ENCODE results near the gene SPOCK2.

Gene SPOCK2

GRCh38 chr10:72011468-72011867 lies 76.9 kb downstream of the SPOCK2 start:
- TF ChIP-seq POLR2A (IDR thresholded peaks at IDR 0.05; ENCODE audit: low read depth, low read length) (no peak), SPI1 (IDR thresholded peaks at IDR 0.05; ENCODE audit: low read depth, low read length) (no peak), PAX5 (IDR thresholded peaks at IDR 0.05; ENCODE audit: insufficient read depth, low read length, severe bottlenecking) (no peak), POU2F2 (IDR thresholded peaks at IDR 0.05; ENCODE audit: low read depth, low read length) (no peak), POLR2AphosphoS5 (IDR thresholded peaks at IDR 0.05; ENCODE audit: low read depth, low read length) (no peak), TAF1 (IDR thresholded peaks at IDR 0.05; ENCODE audit: low read depth, low read length) (no peak)
- no peak for DNase-seq (ENCODE audit: insufficient read length, low spot score)
- no peak for FAIRE-seq

- TF ChIP-seq SPI1 (IDR thresholded peaks at IDR 0.05; ENCODE audit: low read depth, low read length) (no peak), PAX5 (IDR thresholded peaks at IDR 0.05; ENCODE audit: insufficient read depth, low read length, severe bottlenecking) (no peak), TAF1 (IDR thresholded peaks at IDR 0.05; ENCODE audit: low read depth, low read length) (no peak), POU2F2 (IDR thresholded peaks at IDR 0.05; ENCODE audit: low read depth, low read length) (no peak), POLR2A (IDR thresholded peaks at IDR 0.05; ENCODE audit: low read depth, low read length) (no peak), POLR2AphosphoS5 (IDR thresholded peaks at IDR 0.05; ENCODE audit: low read depth, low read length) (no peak)
- DNase-seq (ENCODE audit: insufficient read length, low spot score) (no peak), FAIRE-seq (no peak)
These were observed 77.3 kb downstream of the SPOCK2 start for GRCh38 chr10:72011016-72011415.

- no peak for DNase-seq (ENCODE audit: insufficient read length, low spot score)
- TF ChIP-seq POLR2A (IDR thresholded peaks at IDR 0.05; ENCODE audit: low read depth, low read length), result no peak
- no peak for FAIRE-seq
These were observed 77.9 kb downstream of the SPOCK2 start for GRCh38 chr10:72010234-72010973.

- DNase-seq (ENCODE audit: insufficient read length, low spot score), result no peak
- no peak for FAIRE-seq
- TF ChIP-seq SPI1 (IDR thresholded peaks at IDR 0.05; ENCODE audit: low read depth, low read length), result no peak
These were observed 78.8 kb downstream of the SPOCK2 start for GRCh38 chr10:72009425-72010081.

GRCh38 chr10:72009051-72009424 lies 79.3 kb downstream of the SPOCK2 start:
- no peak for DNase-seq (ENCODE audit: insufficient read length, low spot score)

More at GRCh38 chr10:72009051-72009424, 79.3 kb downstream of the SPOCK2 start:
- no peak for FAIRE-seq
- TF ChIP-seq POU2F2 (IDR thresholded peaks at IDR 0.05; ENCODE audit: low read depth, low read length) (no peak), POLR2AphosphoS5 (IDR thresholded peaks at IDR 0.05; ENCODE audit: low read depth, low read length) (no peak), TAF1 (IDR thresholded peaks at IDR 0.05; ENCODE audit: low read depth, low read length) (no peak), SPI1 (IDR thresholded peaks at IDR 0.05; ENCODE audit: low read depth, low read length) (no peak), PAX5 (IDR thresholded peaks at IDR 0.05; ENCODE audit: insufficient read depth, low read length, severe bottlenecking) (no peak), POLR2A (IDR thresholded peaks at IDR 0.05; ENCODE audit: low read depth, low read length) (no peak)

All from GM12891 (cell line).